GM12864 (cell line): ENCODE results near the gene ADAM11.
"Not testable (repeated sequence)": the region's sequence is repeated elsewhere in the genome, so short reads cannot be mapped to it uniquely, and the experiment has no call there.

Experiments
- DNase-seq: peaks from one replicate; pipeline ENCODE4 v3.0.0-alpha.2; 2011; ENCODE audit warnings: low read depth
- H3K4me3 ChIP-seq: 2 replicates; pipeline ENCODE4 v1.5.1; 2011; ENCODE audit warnings: mild to moderate bottlenecking, low read depth, low read length, control low read depth
- TF ChIP-seq, protein P1 (sequence below): IDR thresholded peaks from 2 replicates; pipeline ENCODE4 v1.5.1; 2011; ENCODE audit warnings: low read depth, mild to moderate bottlenecking, moderate library complexity, low read length, control low read depth, inconsistent platforms; ENCODE audit errors: missing control alignments

Gene ADAM11

DNA sequence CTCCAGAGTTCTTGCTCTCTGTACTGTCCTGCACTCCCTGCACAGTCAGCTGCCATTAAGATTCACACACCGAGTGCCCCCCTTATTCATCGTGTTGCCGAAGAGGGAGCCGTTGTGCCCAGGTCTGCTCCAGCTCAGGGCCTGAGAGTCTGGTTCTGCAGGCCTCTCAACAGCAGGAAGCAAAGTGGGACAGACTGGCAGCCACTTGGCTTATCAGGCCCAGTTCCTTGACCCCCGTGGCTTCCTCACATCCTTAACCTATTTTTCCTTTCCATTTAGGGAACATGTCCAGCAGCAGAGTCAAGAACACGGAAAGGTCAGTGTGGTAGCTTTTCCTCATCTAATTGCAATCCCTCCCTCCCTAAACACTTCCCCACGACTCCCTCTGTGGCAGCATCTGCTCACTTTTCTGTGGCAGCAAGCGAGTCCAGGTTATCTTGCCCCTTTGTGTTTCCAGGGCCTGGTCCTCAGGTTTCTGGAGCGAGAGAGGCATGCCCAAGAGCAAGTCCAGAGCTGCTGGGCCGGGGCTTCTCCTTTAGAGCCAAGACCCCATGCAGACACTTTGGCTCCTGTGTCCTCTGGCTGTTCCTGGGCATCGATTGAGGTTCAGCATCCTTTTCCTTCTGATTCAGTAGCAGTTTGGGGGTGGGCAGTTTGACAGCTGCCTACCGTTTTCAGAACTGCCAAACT lies 22.1 kb upstream of the ADAM11 start:
- no peak for DNase-seq
- H3K4me3 ChIP-seq, result no peak overlapping the region
- TF ChIP-seq, protein P1, sequence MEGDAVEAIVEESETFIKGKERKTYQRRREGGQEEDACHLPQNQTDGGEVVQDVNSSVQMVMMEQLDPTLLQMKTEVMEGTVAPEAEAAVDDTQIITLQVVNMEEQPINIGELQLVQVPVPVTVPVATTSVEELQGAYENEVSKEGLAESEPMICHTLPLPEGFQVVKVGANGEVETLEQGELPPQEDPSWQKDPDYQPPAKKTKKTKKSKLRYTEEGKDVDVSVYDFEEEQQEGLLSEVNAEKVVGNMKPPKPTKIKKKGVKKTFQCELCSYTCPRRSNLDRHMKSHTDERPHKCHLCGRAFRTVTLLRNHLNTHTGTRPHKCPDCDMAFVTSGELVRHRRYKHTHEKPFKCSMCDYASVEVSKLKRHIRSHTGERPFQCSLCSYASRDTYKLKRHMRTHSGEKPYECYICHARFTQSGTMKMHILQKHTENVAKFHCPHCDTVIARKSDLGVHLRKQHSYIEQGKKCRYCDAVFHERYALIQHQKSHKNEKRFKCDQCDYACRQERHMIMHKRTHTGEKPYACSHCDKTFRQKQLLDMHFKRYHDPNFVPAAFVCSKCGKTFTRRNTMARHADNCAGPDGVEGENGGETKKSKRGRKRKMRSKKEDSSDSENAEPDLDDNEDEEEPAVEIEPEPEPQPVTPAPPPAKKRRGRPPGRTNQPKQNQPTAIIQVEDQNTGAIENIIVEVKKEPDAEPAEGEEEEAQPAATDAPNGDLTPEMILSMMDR, result no peak

DNA sequence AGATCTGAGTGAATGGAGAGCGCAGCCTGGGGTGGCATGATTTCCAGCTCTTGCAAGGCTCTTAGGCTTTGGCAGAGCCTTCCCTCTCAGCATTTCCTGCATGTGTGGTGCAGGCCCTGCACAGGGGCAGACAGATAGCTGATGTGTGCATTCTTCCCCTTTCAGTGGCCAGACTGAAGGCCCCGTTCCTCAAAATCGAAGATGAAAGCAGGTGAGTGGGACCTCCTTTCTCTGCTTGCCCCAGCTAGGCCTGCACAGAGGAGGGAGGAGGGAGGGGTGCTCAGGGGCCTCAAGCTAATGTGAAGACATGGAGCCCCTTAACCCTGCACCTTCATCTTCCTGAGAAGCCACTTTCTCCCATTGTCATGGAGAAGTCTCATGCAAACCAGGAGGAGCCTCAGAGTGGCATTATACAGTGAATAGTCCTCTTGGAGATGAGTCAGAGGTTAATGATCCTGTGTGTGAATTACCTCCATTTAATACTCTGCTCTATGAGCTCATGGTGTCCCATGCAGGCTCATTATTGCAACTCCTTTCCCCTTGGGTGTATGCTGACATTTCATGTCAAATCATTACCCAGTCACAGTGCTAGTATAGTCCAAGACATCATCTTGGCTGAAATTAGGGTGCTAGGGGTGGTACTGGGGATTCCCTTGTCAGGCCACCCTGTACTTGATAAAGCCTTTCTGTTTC lies 20.4 kb upstream of the ADAM11 start:
- H3K4me3 ChIP-seq, result no peak overlapping the region
- DNase-seq, result no peak
- TF ChIP-seq, protein P1, result no peak

DNA sequence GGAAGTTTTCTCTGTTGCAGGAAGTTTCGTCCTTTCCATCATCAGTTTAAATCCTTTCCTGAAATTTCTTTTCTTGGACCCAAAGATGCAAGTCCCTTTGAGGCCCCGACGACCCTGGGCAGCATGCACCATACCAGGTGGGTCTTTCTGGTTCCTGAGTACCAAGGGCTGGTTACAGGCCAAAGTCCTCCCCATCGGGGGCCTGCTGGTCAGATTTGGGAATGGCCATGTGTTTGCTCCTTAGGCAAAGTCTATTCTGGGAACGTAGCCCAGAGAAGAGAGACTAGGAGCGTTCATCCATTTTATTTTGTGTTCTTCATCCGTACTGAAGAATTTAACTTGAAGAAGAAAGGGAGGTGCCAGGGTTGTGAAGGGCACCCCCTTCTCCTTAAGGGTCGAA lies 17.5 kb upstream of the ADAM11 start:
- TF ChIP-seq, protein P1, result no peak
- no peak for DNase-seq
- H3K4me3 ChIP-seq, result no peak overlapping the region

DNA sequence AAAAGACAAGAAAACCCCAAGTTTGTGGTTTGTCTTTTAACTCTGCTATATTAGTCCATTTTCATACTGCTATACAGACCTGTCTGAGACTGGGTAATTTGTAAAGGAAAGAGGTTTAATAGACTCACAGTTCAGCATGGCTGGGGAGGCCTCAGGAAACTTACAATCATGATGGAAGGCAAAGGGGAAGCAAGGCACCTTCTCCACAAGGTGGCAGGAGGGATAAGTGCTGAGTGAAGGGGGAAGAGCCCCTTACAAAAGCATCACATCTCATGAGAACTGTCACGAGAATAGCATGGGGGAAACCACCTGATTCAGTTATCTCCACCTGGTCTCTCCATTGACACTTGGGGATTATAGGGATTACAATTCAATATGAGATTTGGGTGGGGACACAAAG lies 13.5 kb upstream of the ADAM11 start:
- TF ChIP-seq, protein P1, result no peak
- no peak overlapping the region for H3K4me3 ChIP-seq
- DNase-seq, result no peak

DNA sequence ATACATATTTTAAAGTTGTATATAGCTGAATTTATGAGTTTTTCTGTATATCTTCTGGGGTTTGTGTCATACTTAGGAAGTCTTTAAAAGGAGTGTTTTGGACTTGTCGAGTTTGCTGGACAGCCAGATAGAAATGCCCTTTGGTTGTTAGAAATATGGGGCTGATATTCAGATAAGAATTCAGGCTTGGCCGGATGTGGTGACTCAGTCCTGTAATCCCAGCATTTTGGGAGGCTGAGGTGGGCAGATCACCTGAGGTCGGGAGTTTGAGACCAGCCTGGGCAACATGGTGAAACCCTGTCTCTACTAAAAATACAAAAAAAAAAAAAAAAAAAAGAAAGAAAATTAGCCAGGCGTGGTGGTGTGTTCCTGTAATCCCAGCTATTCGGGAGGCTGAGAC lies 13.1 kb upstream of the ADAM11 start:
- not testable (repeated sequence) for DNase-seq, H3K4me3 ChIP-seq

DNA sequence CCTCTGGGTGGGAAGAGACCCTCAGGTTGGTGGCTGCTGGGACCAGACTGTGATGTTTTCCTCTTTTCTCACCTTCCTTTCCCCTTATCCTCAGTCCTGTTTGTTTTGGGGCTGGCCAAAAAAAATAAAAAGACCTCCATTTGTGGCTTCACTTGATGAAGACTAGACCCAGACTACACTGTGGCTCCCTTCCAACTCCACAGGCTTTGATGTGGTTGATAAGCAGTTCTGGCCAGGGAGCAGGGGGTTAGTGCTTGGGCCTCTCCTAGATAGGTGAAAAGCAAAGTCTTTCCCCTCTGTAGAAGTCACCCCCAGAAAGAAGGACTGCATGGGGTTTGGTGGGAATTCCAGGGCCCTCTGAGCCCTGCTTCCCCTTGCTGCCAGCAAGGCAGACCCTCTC lies 11.2 kb upstream of the ADAM11 start:
- TF ChIP-seq, protein P1, result no peak
- no peak for DNase-seq
- H3K4me3 ChIP-seq, result no peak overlapping the region

DNA sequence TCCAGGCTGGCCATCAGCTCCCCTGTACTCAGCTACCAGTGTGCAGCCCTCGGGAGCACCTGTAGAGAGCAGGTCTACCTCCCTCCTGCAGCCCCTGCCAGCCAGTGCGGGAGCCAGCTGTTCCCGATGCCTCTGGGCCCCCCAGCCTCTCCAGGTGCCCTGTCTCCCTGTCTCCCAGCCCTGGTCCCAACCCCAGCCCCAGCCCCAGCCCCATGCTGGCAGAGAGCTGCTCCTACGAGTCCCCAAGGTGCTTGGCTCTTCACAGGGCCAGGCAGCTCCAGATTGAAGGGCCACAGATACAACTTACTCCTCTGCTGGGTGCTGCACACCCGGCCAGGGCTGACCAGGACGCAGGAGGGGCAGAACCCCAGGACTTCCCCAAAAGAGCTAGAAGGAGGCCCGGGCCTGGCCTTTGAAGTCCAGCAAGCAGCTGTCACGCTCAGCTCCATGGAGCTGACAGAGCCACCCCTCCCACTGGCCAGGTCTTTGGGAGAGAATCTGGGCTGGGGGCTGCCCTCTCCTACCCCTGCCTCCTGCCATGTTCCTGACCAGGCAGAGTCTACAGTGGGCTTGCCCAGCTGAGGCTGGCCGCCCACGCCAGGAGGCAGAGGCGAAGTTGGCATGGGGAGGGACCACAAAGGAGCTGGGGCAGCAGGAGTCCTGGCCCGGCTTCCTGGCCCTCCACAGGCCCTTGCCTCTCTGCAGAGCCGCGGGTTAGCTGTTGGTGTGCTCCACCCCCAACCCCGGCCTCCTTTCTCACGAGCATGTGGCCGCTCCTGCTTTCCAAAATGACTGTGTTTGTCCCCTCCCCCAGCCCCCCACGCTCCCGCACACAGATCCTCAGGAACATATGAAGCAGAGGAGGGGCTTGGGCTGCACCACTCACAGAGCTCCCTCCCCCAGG lies 9.5 kb upstream of the ADAM11 start:
- no peak overlapping the region for H3K4me3 ChIP-seq
- no peak for DNase-seq
- TF ChIP-seq, protein P1, result no peak
